Naive thymus-derived CD4-positive, alpha-beta T cell (primary cell): Measurements from ENCODE around the gene GIPC3. TPM values are rescaled to one million over a fixed set of nuclear protein-coding genes. Genes with fewer than 3 reads are reported as not detected.

Experiments used
- ATAC-seq: fragments of 150-1000 bp; cut with Tn5 transposase; 2 replicates; pipeline ENCODE4 v1.10.0; 2021; ENCODE audit warnings: mild to moderate bottlenecking, moderate library complexity
- CTCF ChIA-PET: fragments of 350-600 bp; sonication (Branson Sonifier 250); formaldehyde crosslinking; loops from one replicate; lab custom pipeline; 2021; ENCODE audit warnings: antibody characterized with exemption; lab: Charles Lee
- POLR2A ChIA-PET: fragments of 350-600 bp; sonication (Branson Sonifier 250); formaldehyde crosslinking; loops from one replicate; lab custom pipeline; 2021; ENCODE audit warnings: antibody characterized with exemption, inconsistent platforms; lab: Charles Lee
- DNase-seq, 9 donors: peaks; one replicate each; pipeline versions ENCODE4 v3.0.0 to v3.0.0-alpha.2; 2020 to 2022; ENCODE audit warnings: mixed read lengths in 1 of 9
- H3K27ac ChIP-seq: one replicate; pipeline ENCODE4 v1.7.0; 2013; ENCODE audit warnings: mild to moderate bottlenecking, low read depth, low read length, moderate library complexity
- H3K27me3 ChIP-seq, 2 donors: one replicate each; pipeline ENCODE4 v1.7.0; 2013; ENCODE audit warnings: low read length in 2 of 2, mild to moderate bottlenecking in 2 of 2, moderate library complexity in 2 of 2; ENCODE audit not compliant: control insufficient read depth in 2 of 2, insufficient read depth in 2 of 2
- H3K36me3 ChIP-seq, 3 experiments: 1 replicate in 2 of 3; 2 replicates in 1 of 3; pipeline ENCODE4 v1.7.0; 2013; ENCODE audit warnings: low read length in 3 of 3, mild to moderate bottlenecking in 3 of 3, moderate library complexity in 1 of 3; ENCODE audit not compliant: insufficient read depth in 3 of 3, control insufficient read depth in 2 of 3
- H3K4me1 ChIP-seq, 2 donors: one replicate each; pipeline ENCODE4 v1.7.0; 2013; ENCODE audit warnings: low read length in 2 of 2, mild to moderate bottlenecking in 2 of 2, moderate library complexity in 1 of 2; ENCODE audit not compliant: control insufficient read depth in 2 of 2, insufficient read depth in 2 of 2
- H3K4me3 ChIP-seq: 2 replicates; pipeline ENCODE4 v1.7.0; 2013; ENCODE audit warnings: mild to moderate bottlenecking, low read length
- H3K9me3 ChIP-seq, 3 experiments: 1 replicate in 2 of 3; 2 replicates in 1 of 3; pipeline ENCODE4 v1.7.0; 2013; ENCODE audit warnings: low read length in 3 of 3; ENCODE audit not compliant: control insufficient read depth in 2 of 3
- H3K27ac Mint-ChIP-seq, 9 donors: one replicate each; pipeline ENCODE4 v1.8.0; 2020 to 2022; ENCODE audit warnings: mixed read lengths in 9 of 9, mild to moderate bottlenecking in 8 of 9, moderate library complexity in 5 of 9, inconsistent platforms in 2 of 9
- H3K27me3 Mint-ChIP-seq, 5 donors: one replicate each; pipeline ENCODE4 v1.8.0; 2021 to 2022; ENCODE audit warnings: mixed read lengths in 5 of 5, mild to moderate bottlenecking in 1 of 5
- H3K36me3 Mint-ChIP-seq, 5 donors: one replicate each; pipeline ENCODE4 v1.8.0; 2020 to 2022; ENCODE audit warnings: mixed read lengths in 5 of 5, mild to moderate bottlenecking in 3 of 5, inconsistent platforms in 1 of 5
- H3K4me1 Mint-ChIP-seq, 7 donors: one replicate each; pipeline ENCODE4 v1.8.0; 2020 to 2022; ENCODE audit warnings: mixed read lengths in 7 of 7, mild to moderate bottlenecking in 3 of 7, inconsistent platforms in 1 of 7
- H3K4me3 Mint-ChIP-seq, 10 donors: one replicate each; pipeline ENCODE4 v1.8.0; 2020 to 2022; ENCODE audit warnings: mild to moderate bottlenecking in 10 of 10, mixed read lengths in 10 of 10, moderate library complexity in 6 of 10, inconsistent platforms in 2 of 10
- H3K9me3 Mint-ChIP-seq, 11 donors: one replicate each; pipeline ENCODE4 v1.8.0; 2020 to 2022; ENCODE audit warnings: mixed read lengths in 11 of 11, mild to moderate bottlenecking in 4 of 11, inconsistent platforms in 1 of 11, moderate library complexity in 1 of 11
- intact Hi-C, 2 donors: fragments of 100-400 bp; cut with micrococcal nuclease; formaldehyde crosslinking; loops; one replicate each; pipeline ENCODE4 v1.15.1; 2023
- polyA plus RNA-seq, 2 donors: library from polyadenylated mRNA; unstranded; fragments of 300-500 nt; fragmentation: Illumina TruSeq; gene quantifications; one replicate each; pipeline ENCODE4 v1.2.3, GENCODE V29; 2021
- total RNA-seq, 6 experiments: library from RNA in 5 of 6; stranded (reverse) in 5 of 6; gene quantifications; 1 replicate in 5 of 6; 2 replicates in 1 of 6; pipeline ENCODE4 v1.2.3 and lab custom pipeline; 2021 to 2026

Gene GIPC3
- total and polyA plus RNA-seq, 7 experiments from 2014 or later: 0.85 to 3.3 (median 2.0) TPM

- peaks cover 0 to 13% of the 10 kb centered on the region in 2 donors for H3K4me1 ChIP-seq
- ChIA-PET CTCF (interaction anchor here (1.0 to 1.1 kb wide), 3 partner anchors 13 to 33 kb away, joined by 3 read pairs; no protein-coding TSS in a partner anchor), POLR2A (no interaction called here)
- intact Hi-C loops: loop anchor here in 1 of 2 donors (1.0 kb wide), 1 partner anchor 10 kb away; no protein-coding TSS in a partner anchor
- Mint-ChIP-seq H3K4me3 (peak overlapping the region in 8 of 10 donors; percentile 28 to 76 (median 60)), H3K36me3 (peaks cover 0 to 2% (median 0%) of the 10 kb centered on the region in 5 donors), H3K27me3 (no peaks in the 10 kb centered on the region), H3K4me1 (peaks cover 0 to 19% (median 12%) of the 10 kb centered on the region in 7 donors), H3K9me3 (no peaks in the 10 kb centered on the region), H3K27ac (peak overlapping the region in 7 of 9 donors; percentile 20 to 71 (median 58))
- H3K4me3 ChIP-seq: no peak overlapping the region
- ATAC-seq (peak; percentile 52), DNase-seq (peak in 6 of 9 donors; percentile 26 to 45 (median 36))
- peaks cover 0 to 73% (median 0%) of the 10 kb centered on the region in 3 experiments for H3K36me3 ChIP-seq
- H3K27ac ChIP-seq: no peak overlapping the region
- no peaks in the 10 kb centered on the region for H3K9me3 ChIP-seq
- no peaks in the 10 kb centered on the region for H3K27me3 ChIP-seq
These were observed 32.2 kb downstream of the GIPC3 start for GRCh38 chr19:3617463-3617862.

- H3K4me3 ChIP-seq: no peak overlapping the region
- no peaks in the 10 kb centered on the region for H3K27me3 Mint-ChIP-seq
- DNase-seq (peak in 7 of 9 donors; percentile 38 to 71 (median 45)), ATAC-seq (peak; percentile 82)
- ChIA-PET CTCF (interaction anchor here (1.0 to 1.1 kb wide), 4 partner anchors 28 to 73 kb away, joined by 3 to 5 read pairs (median 3); no protein-coding TSS in a partner anchor), POLR2A (interaction anchor here (0.7 to 1.0 kb wide), 3 partner anchors 32 to 67 kb away, joined by 3 to 4 read pairs (median 4); no protein-coding TSS in a partner anchor)
- H3K4me1 Mint-ChIP-seq: peaks cover 0 to 22% (median 15%) of the 10 kb centered on the region in 7 donors
- peaks cover 0 to 73% (median 0%) of the 10 kb centered on the region in 3 experiments for H3K36me3 ChIP-seq
- peaks cover 0 to 13% of the 10 kb centered on the region in 2 donors for H3K4me1 ChIP-seq
- H3K27ac Mint-ChIP-seq: no peak overlapping the region
- H3K9me3 Mint-ChIP-seq: no peaks in the 10 kb centered on the region
- H3K4me3 Mint-ChIP-seq: peak overlapping the region in 1 of 10 donors; percentile 76
- no peak overlapping the region for H3K27ac ChIP-seq
- no peaks in the 10 kb centered on the region for H3K9me3 ChIP-seq
- no peaks in the 10 kb centered on the region for H3K27me3 ChIP-seq
- peaks cover 0 to 5% (median 0%) of the 10 kb centered on the region in 5 donors for H3K36me3 Mint-ChIP-seq
- intact Hi-C loops: loop anchor here (1.0 kb wide), 3 partner anchors 13 to 73 kb away; no protein-coding TSS in a partner anchor
These were observed 33.0 kb downstream of the GIPC3 start for GRCh38 chr19:3618144-3618810.

DNA sequence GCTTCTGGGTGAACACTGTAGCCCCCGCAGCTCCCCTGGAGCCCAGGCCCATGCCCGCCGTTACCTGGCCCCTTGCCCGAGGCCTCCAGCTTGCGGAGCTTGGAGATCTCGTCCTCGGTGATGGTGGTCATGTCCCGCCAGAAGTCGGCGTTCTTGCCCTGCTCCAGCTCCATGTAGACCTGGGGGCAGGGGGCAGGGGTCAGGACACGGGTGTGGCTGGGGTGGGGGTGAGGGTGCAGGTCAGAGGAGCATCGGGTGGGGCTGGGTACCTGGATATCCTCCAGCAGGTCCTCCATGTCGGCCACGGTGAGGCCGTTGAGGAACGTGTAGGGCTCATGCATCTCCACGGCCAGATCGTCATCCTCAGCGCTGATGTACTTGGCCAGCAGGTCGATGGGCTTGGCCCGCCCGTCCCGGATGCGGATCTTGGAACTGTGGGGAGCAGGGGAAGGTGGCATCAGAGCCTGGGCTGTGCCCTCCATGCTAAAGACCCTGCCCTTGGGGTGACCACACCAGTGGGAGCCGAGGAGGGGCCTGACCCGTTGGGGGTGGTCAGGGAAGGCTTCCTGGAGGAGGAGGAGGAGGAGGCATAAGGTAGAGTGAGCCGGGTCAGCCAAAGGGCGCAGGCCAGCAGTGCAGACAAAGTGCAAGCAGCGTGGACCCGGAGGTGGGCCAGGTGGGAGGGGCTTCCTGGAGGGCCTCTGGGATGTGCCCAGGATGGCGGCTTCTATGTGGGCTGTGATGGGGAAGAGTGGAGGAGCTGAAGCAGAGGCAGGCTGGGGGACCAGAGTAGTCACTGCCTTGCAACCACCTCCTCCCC lies 33.7 kb downstream of the GIPC3 start:
- H3K27me3 ChIP-seq: no peaks in the 10 kb centered on the region
- ChIA-PET POLR2A (interaction anchor here (0.7 to 1.0 kb wide), 3 partner anchors 33 to 68 kb away, joined by 3 to 4 read pairs (median 4); no protein-coding TSS in a partner anchor), CTCF (interaction anchor here (0.7 to 1.4 kb wide), 5 partner anchors 28 to 74 kb away, joined by 3 to 5 read pairs (median 4); partner anchors contain the start of gene GIPC3)
- Mint-ChIP-seq H3K9me3 (no peaks in the 10 kb centered on the region), H3K4me3 (no peak overlapping the region), H3K36me3 (peaks cover 0 to 5% (median 0%) of the 10 kb centered on the region in 5 donors), H3K27me3 (no peaks in the 10 kb centered on the region), H3K4me1 (peaks cover 1 to 23% (median 16%) of the 10 kb centered on the region in 7 donors), H3K27ac (no peak overlapping the region)
- H3K36me3 ChIP-seq: peaks cover 0 to 73% (median 0%) of the 10 kb centered on the region in 3 experiments
- no peak overlapping the region for H3K4me3 ChIP-seq
- H3K9me3 ChIP-seq: no peaks in the 10 kb centered on the region
- H3K27ac ChIP-seq: no peak overlapping the region
- DNase-seq: no peak
- ATAC-seq: no peak
- intact Hi-C loops: loop anchor here (1.0 kb wide), 3 partner anchors 14 to 74 kb away; no protein-coding TSS in a partner anchor
- peaks cover 0 to 13% of the 10 kb centered on the region in 2 donors for H3K4me1 ChIP-seq

GRCh38 chr19:3619631-3620012 lies 34.3 kb downstream of the GIPC3 start:
- peaks cover 0 to 5% (median 0%) of the 10 kb centered on the region in 5 donors for H3K36me3 Mint-ChIP-seq
- Histone ChIP-seq H3K4me3 (no peak overlapping the region), H3K4me1 (peaks cover 0 to 13% of the 10 kb centered on the region in 2 donors), H3K9me3 (no peaks in the 10 kb centered on the region), H3K27me3 (no peaks in the 10 kb centered on the region), H3K36me3 (peaks cover 0 to 71% (median 0%) of the 10 kb centered on the region in 3 experiments), H3K27ac (no peak overlapping the region)
- ChIA-PET POLR2A (interaction anchor here (1.2 kb wide), 1 partner anchor 11 kb away, joined by 4 read pairs; no protein-coding TSS in a partner anchor), CTCF (interaction anchor here (0.5 to 1.4 kb wide), 4 partner anchors 28 to 196 kb away, joined by 3 to 6 read pairs (median 4); partner anchors contain the start of gene GIPC3)
- ATAC-seq (no peak), DNase-seq (no peak)
- H3K27ac Mint-ChIP-seq: no peak overlapping the region
- intact Hi-C loops: no loop called here
- peaks cover 7 to 29% (median 22%) of the 10 kb centered on the region in 7 donors for H3K4me1 Mint-ChIP-seq
- H3K27me3 Mint-ChIP-seq: no peaks in the 10 kb centered on the region
- H3K4me3 Mint-ChIP-seq: no peak overlapping the region
- no peaks in the 10 kb centered on the region for H3K9me3 Mint-ChIP-seq

GRCh38 chr19:3620145-3620816 lies 35.0 kb downstream of the GIPC3 start:
- H3K27me3 Mint-ChIP-seq: no peaks in the 10 kb centered on the region
- H3K27ac Mint-ChIP-seq: no peak overlapping the region
- no peak overlapping the region for H3K4me3 ChIP-seq
- peaks cover 3 to 13% of the 10 kb centered on the region in 2 donors for H3K4me1 ChIP-seq
- no peaks in the 10 kb centered on the region for H3K27me3 ChIP-seq
- POLR2A ChIA-PET: interaction anchor here (1.2 kb wide), 1 partner anchor 11 kb away, joined by 4 read pairs; no protein-coding TSS in a partner anchor
- H3K9me3 ChIP-seq: no peaks in the 10 kb centered on the region
- peaks cover 0 to 65% (median 0%) of the 10 kb centered on the region in 3 experiments for H3K36me3 ChIP-seq
- no peaks in the 10 kb centered on the region for H3K9me3 Mint-ChIP-seq
- H3K4me1 Mint-ChIP-seq: peaks cover 7 to 36% (median 27%) of the 10 kb centered on the region in 7 donors
- intact Hi-C loops: no loop called here
- peaks cover 0 to 5% (median 0%) of the 10 kb centered on the region in 5 donors for H3K36me3 Mint-ChIP-seq
- CTCF ChIA-PET: interaction anchor here (0.5 to 1.4 kb wide), 4 partner anchors 29 to 337 kb away, joined by 3 to 6 read pairs (median 5); partner anchors contain the start of gene GIPC3
- no peak overlapping the region for H3K4me3 Mint-ChIP-seq
- DNase-seq: no peak
- H3K27ac ChIP-seq: no peak overlapping the region
- no peak for ATAC-seq
